Keratinocyte (primary cell): ENCODE measurements around the gene TPBGL. TPM values are rescaled to one million over a fixed set of nuclear protein-coding genes. Genes with fewer than 3 reads are reported as not detected.

Experiments
- DNase-seq: peaks from one replicate; pipeline ENCODE4 v3.0.0-alpha.2; 2011; ENCODE audit warnings: low read depth, missing footprints, low spot score
- FAIRE-seq: peaks from 2 replicates; lab custom pipeline; 2011; peaks lifted over from hg19 to GRCh38; lab: Jason Lieb, UNC
- H2AFZ ChIP-seq: 2 replicates; pipeline ENCODE4 v1.6.0; 2012; ENCODE audit warnings: low read length, control low read depth, inconsistent platforms; ENCODE audit not compliant: control insufficient read depth
- H3K27ac ChIP-seq: 2 replicates; pipeline ENCODE4 v1.5.1; 2011; ENCODE audit warnings: low read length; ENCODE audit not compliant: control insufficient read depth, insufficient read depth
- H3K27me3 ChIP-seq: 3 replicates; pipeline ENCODE4 v1.6.0; 2011; ENCODE audit warnings: low read length; ENCODE audit not compliant: control insufficient read depth, insufficient read depth; ENCODE audit errors: extremely low read depth
- H3K36me3 ChIP-seq, 2 experiments: 2 replicates in 1 of 2; 3 replicates in 1 of 2; pipeline ENCODE4 v1.5.1; 2011; ENCODE audit warnings: low read length in 2 of 2, mild to moderate bottlenecking in 1 of 2; ENCODE audit not compliant: control insufficient read depth in 2 of 2, insufficient read depth in 2 of 2; ENCODE audit errors: extremely low read depth in 1 of 2
- H3K4me1 ChIP-seq: 3 replicates; pipeline ENCODE4 v1.5.1; 2011; ENCODE audit warnings: low read length; ENCODE audit not compliant: control insufficient read depth, insufficient read depth; ENCODE audit errors: extremely low read depth
- H3K4me2 ChIP-seq: 3 replicates; pipeline ENCODE4 v1.6.0; 2011; ENCODE audit warnings: low read depth, low read length; ENCODE audit not compliant: control insufficient read depth, insufficient read depth; ENCODE audit errors: extremely low read depth
- H3K4me3 ChIP-seq, 3 experiments: fragments of 200-600 bp in 1 of 3; sonication (generic) in 1 of 3; 2 replicates in 2 of 3; 3 replicates in 1 of 3; pipeline ENCODE4 v1.5.1; 2011 to 2016; ENCODE audit warnings: low read length in 3 of 3, mild to moderate bottlenecking in 3 of 3, control low read depth in 2 of 3, inconsistent platforms in 1 of 3, low read depth in 1 of 3, mixed read lengths in 1 of 3, mixed run types in 1 of 3, moderate library complexity in 1 of 3; ENCODE audit not compliant: control insufficient read depth in 2 of 3, insufficient read depth in 2 of 3; ENCODE audit errors: extremely low read depth in 1 of 3
- H3K79me2 ChIP-seq: 2 replicates; pipeline ENCODE4 v1.6.0; 2012; ENCODE audit warnings: low read length; ENCODE audit not compliant: control insufficient read depth, insufficient read depth
- H3K9ac ChIP-seq: 3 replicates; pipeline ENCODE4 v1.6.0; 2011; ENCODE audit warnings: low read length; ENCODE audit not compliant: control insufficient read depth, insufficient read depth; ENCODE audit errors: extremely low read depth
- H3K9me1 ChIP-seq: 3 replicates; pipeline ENCODE4 v1.6.0; 2011; ENCODE audit warnings: low read length; ENCODE audit not compliant: control insufficient read depth, insufficient read depth; ENCODE audit errors: extremely low read depth
- H3K9me3 ChIP-seq: 2 replicates; pipeline ENCODE4 v1.5.1; 2012; ENCODE audit warnings: low read depth, low read length; ENCODE audit not compliant: control insufficient read depth
- H4K20me1 ChIP-seq: 3 replicates; pipeline ENCODE4 v1.6.0; 2011; ENCODE audit warnings: low read length; ENCODE audit not compliant: control insufficient read depth, insufficient read depth; ENCODE audit errors: extremely low read depth
- EZH2 ChIP-seq: IDR thresholded peaks from one replicate; pipeline ENCODE4 v1.6.1; 2012; ENCODE audit warnings: inconsistent platforms, mild to moderate bottlenecking, low read length, moderate library complexity
- dilution Hi-C: fragments of 300-500 bp; cut with MboI; formaldehyde crosslinking; loops from one replicate; pipeline ENCODE4 v1.7.0; 2020; ENCODE audit warnings: low sequenced_read_pairs; ENCODE audit not compliant: extremely low pct_ligation_motif_present
- polyA plus RNA-seq, 5 experiments: library from polyadenylated mRNA; depleted of rRNA in 3 of 5; stranded (reverse) in 3 of 5; stranded (forward) in 1 of 5; unstranded in 1 of 5; fragments of >200 nt; gene quantifications; 1 replicate in 1 of 5; 2 replicates in 3 of 5; 3 replicates in 1 of 5; pipeline versions ENCODE4 v1.2.1 to v1.2.3, GENCODE V29; 2011 to 2012; ENCODE audit warnings: missing spikeins in 2 of 5, low read depth in 1 of 5, low replicate concordance in 1 of 5
- TF ChIP-seq, protein P1 (sequence below), 3 experiments: IDR thresholded peaks in 1 of 3; conservative IDR thresholded peaks in 1 of 3; optimal IDR thresholded peaks in 1 of 3; 2 replicates in 2 of 3; 3 replicates in 1 of 3; pipeline versions ENCODE3 to v1.5.1; 2011; ENCODE audit warnings: low read length in 3 of 3, mild to moderate bottlenecking in 3 of 3, moderate library complexity in 2 of 3, control low read depth in 1 of 3, inconsistent platforms in 1 of 3; ENCODE audit not compliant: insufficient read depth in 2 of 3; ENCODE audit errors: extremely low read depth in 1 of 3

Gene TPBGL
- polyA plus RNA-seq, 1 donor (not counting 4 experiments of a cell fraction or from before 2014, with no cell fraction given) = not detected

GRCh38 chr11:75214411-75214821 lies 26.2 kb upstream of the TPBGL start:
- FAIRE-seq = no peak
- H3K27ac ChIP-seq = no peak overlapping the region

GRCh38 chr11:75214843-75215242 lies 25.7 kb upstream of the TPBGL start:
- no peak overlapping the region for H2AFZ ChIP-seq
- no peak for DNase-seq
- no peaks in the 10 kb centered on the region for H4K20me1 ChIP-seq
- no peaks in the 10 kb centered on the region for H3K9me3 ChIP-seq
- H3K9ac ChIP-seq = no peak overlapping the region
- H3K27me3 ChIP-seq = peaks cover 14% of the 10 kb centered on the region
- no peaks in the 10 kb centered on the region for H3K4me1 ChIP-seq
- dilution Hi-C loops = loop anchor here (25.0 kb wide), 1 partner anchor 178 kb away; no protein-coding TSS in a partner anchor
- no peak overlapping the region for H3K4me2 ChIP-seq
- FAIRE-seq = no peak
- no peaks in the 10 kb centered on the region for H3K9me1 ChIP-seq
- no peak overlapping the region for H3K27ac ChIP-seq
- no peak overlapping the region for H3K4me3 ChIP-seq
- H3K36me3 ChIP-seq = no peaks in the 10 kb centered on the region
- TF ChIP-seq EZH2 = no peak
- TF ChIP-seq, protein P1, sequence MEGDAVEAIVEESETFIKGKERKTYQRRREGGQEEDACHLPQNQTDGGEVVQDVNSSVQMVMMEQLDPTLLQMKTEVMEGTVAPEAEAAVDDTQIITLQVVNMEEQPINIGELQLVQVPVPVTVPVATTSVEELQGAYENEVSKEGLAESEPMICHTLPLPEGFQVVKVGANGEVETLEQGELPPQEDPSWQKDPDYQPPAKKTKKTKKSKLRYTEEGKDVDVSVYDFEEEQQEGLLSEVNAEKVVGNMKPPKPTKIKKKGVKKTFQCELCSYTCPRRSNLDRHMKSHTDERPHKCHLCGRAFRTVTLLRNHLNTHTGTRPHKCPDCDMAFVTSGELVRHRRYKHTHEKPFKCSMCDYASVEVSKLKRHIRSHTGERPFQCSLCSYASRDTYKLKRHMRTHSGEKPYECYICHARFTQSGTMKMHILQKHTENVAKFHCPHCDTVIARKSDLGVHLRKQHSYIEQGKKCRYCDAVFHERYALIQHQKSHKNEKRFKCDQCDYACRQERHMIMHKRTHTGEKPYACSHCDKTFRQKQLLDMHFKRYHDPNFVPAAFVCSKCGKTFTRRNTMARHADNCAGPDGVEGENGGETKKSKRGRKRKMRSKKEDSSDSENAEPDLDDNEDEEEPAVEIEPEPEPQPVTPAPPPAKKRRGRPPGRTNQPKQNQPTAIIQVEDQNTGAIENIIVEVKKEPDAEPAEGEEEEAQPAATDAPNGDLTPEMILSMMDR (optimal IDR thresholded peaks at IDR 0.05 in 1 of 3, IDR thresholded peaks at IDR 0.05 in 1 of 3, conservative IDR thresholded peaks at IDR 0.05 in 1 of 3; ENCODE audit: extremely low read depth in 1 of 3, insufficient read depth in 2 of 3, low read length in 3 of 3) = no peak
- no peaks in the 10 kb centered on the region for H3K79me2 ChIP-seq

More at GRCh38 chr11:75214411-75214821, 26.2 kb upstream of the TPBGL start:
- no peak overlapping the region for H2AFZ ChIP-seq
- H3K9ac ChIP-seq = no peak overlapping the region
- TF ChIP-seq, protein P1 (optimal IDR thresholded peaks at IDR 0.05 in 1 of 3, IDR thresholded peaks at IDR 0.05 in 1 of 3, conservative IDR thresholded peaks at IDR 0.05 in 1 of 3; ENCODE audit: extremely low read depth in 1 of 3, insufficient read depth in 2 of 3, low read length in 3 of 3) = peak; percentile 23 to 38 (median 36)
- no peak for TF ChIP-seq EZH2
- H4K20me1 ChIP-seq = no peaks in the 10 kb centered on the region
- no peak overlapping the region for H3K4me2 ChIP-seq
- no peak overlapping the region for H3K4me3 ChIP-seq
- no peaks in the 10 kb centered on the region for H3K9me1 ChIP-seq
- H3K27me3 ChIP-seq = peaks cover 13% of the 10 kb centered on the region
- H3K9me3 ChIP-seq = no peaks in the 10 kb centered on the region
- dilution Hi-C loops = loop anchor here (25.0 kb wide), 1 partner anchor 177 kb away; no protein-coding TSS in a partner anchor
- DNase-seq = peak; percentile 19
- H3K36me3 ChIP-seq = no peaks in the 10 kb centered on the region
- no peaks in the 10 kb centered on the region for H3K4me1 ChIP-seq
- H3K79me2 ChIP-seq = no peaks in the 10 kb centered on the region
